Fibroblast of skin of back (primary cell): ENCODE results near the gene ADAMTSL4.
"Not testable (repeated sequence)": the region's sequence is repeated elsewhere in the genome, so short reads cannot be mapped to it uniquely, and the experiment has no call there.

ENCODE experiments used
- DNase-seq: peaks from one replicate; pipeline ENCODE4 v3.0.0-alpha.2; 2013

ADAMTSL4 gene

DNA sequence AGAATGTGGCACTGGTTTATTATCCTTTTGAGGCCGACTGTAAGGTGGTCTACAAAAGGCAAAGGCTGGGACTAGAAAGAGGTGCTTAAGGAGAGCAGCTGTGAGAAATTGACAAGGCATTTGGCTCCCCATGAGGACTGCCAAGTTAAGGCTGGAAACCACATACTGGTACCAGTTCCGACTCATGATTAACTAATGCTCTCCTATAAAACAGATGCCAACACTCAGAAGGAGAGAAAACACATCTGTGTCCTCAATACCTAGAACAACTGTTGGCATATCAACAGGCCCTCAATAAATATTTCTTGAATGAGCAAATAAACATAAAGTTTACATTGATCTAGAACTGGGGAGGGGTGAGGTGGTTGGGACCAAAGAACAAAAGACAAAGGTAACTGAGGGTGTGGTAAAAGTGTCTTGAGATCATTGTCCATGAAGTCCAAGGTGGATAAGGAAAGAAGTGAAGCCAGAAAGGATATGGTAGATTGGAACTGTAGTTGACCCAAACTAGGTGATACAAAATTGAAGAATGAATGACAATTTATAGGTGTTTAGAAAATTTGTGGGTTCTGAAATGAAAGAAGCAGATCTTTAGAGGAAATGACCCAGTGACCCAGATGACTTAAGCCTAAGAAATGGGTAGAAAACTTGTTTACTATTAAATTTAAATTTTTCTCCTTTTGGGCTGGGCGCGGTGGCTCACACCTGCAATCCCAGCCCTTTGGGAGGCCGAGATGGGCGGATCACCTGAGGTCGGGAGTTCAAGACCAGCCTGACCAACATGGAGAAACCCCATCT lies 47.1 kb downstream of the ADAMTSL4 start:
- DNase-seq: no peak

- no peak for DNase-seq
Measured at GRCh38 chr1:150596976-150597375, 47.8 kb downstream of the ADAMTSL4 start.

- DNase-seq: not testable (repeated sequence)
Measured at GRCh38 chr1:150598346-150598745, 49.1 kb downstream of the ADAMTSL4 start.

DNA sequence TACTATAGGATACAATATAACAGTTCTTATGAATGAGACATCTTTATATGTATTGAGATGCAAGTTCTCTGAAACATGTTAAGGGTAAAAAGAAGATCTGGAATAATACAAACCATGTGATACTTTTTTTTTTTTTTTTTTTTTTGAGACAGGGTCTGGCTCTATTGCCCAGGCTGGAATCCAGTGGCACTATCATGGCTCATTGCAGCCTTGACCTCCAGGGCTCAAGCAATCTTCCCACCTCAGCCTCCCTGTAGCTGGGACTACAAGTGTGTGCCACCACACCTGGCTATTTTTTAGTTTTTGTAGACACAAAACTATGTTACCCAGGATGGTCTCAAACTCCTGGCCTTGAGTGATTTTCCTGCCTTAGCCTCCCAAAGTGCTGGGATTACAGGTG lies 52.3 kb downstream of the ADAMTSL4 start:
- no peak for DNase-seq

DNA sequence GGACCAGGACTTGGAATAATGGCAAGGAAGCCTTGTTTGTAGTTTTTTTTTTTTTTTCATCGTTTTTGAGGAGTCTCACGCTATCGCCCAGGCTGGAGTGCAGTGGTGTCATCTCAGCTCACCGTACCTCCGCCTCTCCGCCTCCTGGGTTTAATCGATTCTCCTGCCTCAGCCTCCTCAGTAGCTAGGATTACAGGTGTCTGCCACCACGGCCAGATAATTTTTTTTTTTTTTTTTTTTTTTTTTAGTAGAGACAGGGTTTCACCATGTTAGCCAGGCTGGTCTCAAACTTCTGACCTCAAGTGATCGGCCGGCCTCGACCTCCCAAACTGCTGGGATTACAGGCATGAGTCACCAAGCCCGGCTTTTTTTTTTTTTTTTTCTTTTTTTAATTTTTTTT lies 53.2 kb downstream of the ADAMTSL4 start:
- not testable (repeated sequence) for DNase-seq

- DNase-seq: no peak
Measured at GRCh38 chr1:150603711-150604110, 54.5 kb downstream of the ADAMTSL4 start.

GRCh38 chr1:150604226-150604588 lies 55.0 kb downstream of the ADAMTSL4 start:
- no peak for DNase-seq

DNA sequence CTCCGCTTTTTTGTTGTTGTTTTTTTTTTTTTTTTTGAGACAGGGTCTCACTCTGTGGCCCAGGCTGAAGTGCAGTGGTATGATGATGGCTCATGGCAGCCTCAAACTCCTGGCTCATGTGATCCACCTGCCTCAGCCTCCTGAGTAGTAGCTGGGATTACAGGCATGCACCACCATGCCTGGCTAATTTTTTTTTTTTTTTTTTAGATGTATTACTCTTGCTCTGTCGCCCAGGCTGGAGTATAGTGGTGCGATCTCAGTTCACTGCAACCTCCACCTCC lies 56.2 kb downstream of the ADAMTSL4 start:
- not testable (repeated sequence) for DNase-seq

- no peak for DNase-seq
Measured at GRCh38 chr1:150606463-150607142, 57.4 kb downstream of the ADAMTSL4 start.

- no peak for DNase-seq
Measured at GRCh38 chr1:150609732-150610131, 60.5 kb downstream of the ADAMTSL4 start.
